WTC11 (cell line): ENCODE measurements around the gene PTCD3. TPM values are rescaled to one million over a fixed set of nuclear protein-coding genes. Genes with fewer than 3 reads are reported as not detected.

Experiments
- ATAC-seq: fragments of 200-7000 bp; cut with Tn5 transposase; 2 replicates; pipeline ENCODE4 v1.10.0; 2021; ENCODE audit warnings: mild to moderate bottlenecking, moderate library complexity
- CTCF ChIA-PET: fragments of 300-600 bp; sonication (Branson Sonifier 250); formaldehyde crosslinking; loops from one replicate; lab custom pipeline; 2021; ENCODE audit warnings: antibody characterized with exemption; lab: Charles Lee
- POLR2A ChIA-PET: fragments of 350-600 bp; sonication (Branson Sonifier 250); formaldehyde crosslinking; loops from one replicate; lab custom pipeline; 2021; ENCODE audit warnings: antibody characterized with exemption; lab: Charles Lee
- DNase-seq: peaks from one replicate; pipeline ENCODE4 v3.0.0; 2021; ENCODE audit warnings: low spot score
- H3K27ac Mint-ChIP-seq: 2 replicates; pipeline ENCODE4 v1.8.0; 2021; ENCODE audit warnings: mixed read lengths
- H3K27me3 Mint-ChIP-seq: 2 replicates; pipeline ENCODE4 v1.8.0; 2021; ENCODE audit warnings: low read depth, mild to moderate bottlenecking, moderate library complexity, mixed read lengths
- H3K36me3 Mint-ChIP-seq: 2 replicates; pipeline ENCODE4 v1.8.0; 2021; ENCODE audit warnings: mixed read lengths
- H3K4me1 Mint-ChIP-seq: 2 replicates; pipeline ENCODE4 v1.8.0; 2022; ENCODE audit warnings: mixed read lengths
- H3K4me3 Mint-ChIP-seq: 2 replicates; pipeline ENCODE4 v1.8.0; 2021; ENCODE audit warnings: mild to moderate bottlenecking, moderate library complexity, mixed read lengths
- H3K9me3 Mint-ChIP-seq: 2 replicates; pipeline ENCODE4 v1.8.0; 2021; ENCODE audit warnings: mixed read lengths
- ELF4 ChIP-seq: sonication (generic); formaldehyde crosslinking; IDR thresholded peaks from 2 replicates; pipeline ENCODE4 v1.8.1; 2022; ENCODE audit warnings: low read depth, mild to moderate bottlenecking, moderate library complexity, missing genetic modification reagents
- ETV6 ChIP-seq: sonication (generic); formaldehyde crosslinking; IDR thresholded peaks from 2 replicates; pipeline ENCODE4 v1.8.1; 2022; ENCODE audit warnings: mild to moderate bottlenecking, missing genetic modification reagents
- FOXK1 ChIP-seq: sonication (generic); formaldehyde crosslinking; IDR thresholded peaks from 2 replicates; pipeline ENCODE4 v1.8.0; 2022; ENCODE audit warnings: mild to moderate bottlenecking, moderate library complexity, missing genetic modification reagents
- GABPB1 ChIP-seq: sonication (generic); formaldehyde crosslinking; IDR thresholded peaks from 2 replicates; pipeline ENCODE4 v1.8.1; 2023; ENCODE audit warnings: mild to moderate bottlenecking, missing genetic modification reagents
- SP1 ChIP-seq: sonication (generic); formaldehyde crosslinking; conservative IDR thresholded peaks from 2 replicates; pipeline ENCODE4 v1.8.1; 2022; ENCODE audit warnings: missing genetic modification reagents
- ZNF121 ChIP-seq: sonication (generic); formaldehyde crosslinking; IDR thresholded peaks from 2 replicates; pipeline ENCODE4 v1.8.0; 2023; ENCODE audit warnings: missing genetic modification reagents
- total RNA-seq: library from RNA; stranded (reverse); gene quantifications from 3 replicates; pipeline ENCODE4 v1.2.3, GENCODE V29; 2021
- TF ChIP-seq, protein P1 (sequence below): fragments of 200-600 bp; IDR thresholded peaks from 2 replicates; pipeline ENCODE4 v1.8.0; 2022; ENCODE audit warnings: antibody characterized with exemption
- TF ChIP-seq, protein P2 (sequence below): sonication (generic); formaldehyde crosslinking; IDR thresholded peaks from 2 replicates; pipeline ENCODE4 v1.8.0; 2023; ENCODE audit warnings: missing genetic modification reagents, mild to moderate bottlenecking, borderline replicate concordance
- TF ChIP-seq, protein P3 (sequence below): sonication (generic); formaldehyde crosslinking; IDR thresholded peaks from 2 replicates; pipeline ENCODE4 v1.8.0; 2022; ENCODE audit warnings: mild to moderate bottlenecking, missing genetic modification reagents
- TF ChIP-seq, protein P4 (sequence below): sonication (generic); formaldehyde crosslinking; IDR thresholded peaks from 2 replicates; pipeline ENCODE4 v1.8.0; 2022; ENCODE audit warnings: mild to moderate bottlenecking, missing genetic modification reagents
- TF ChIP-seq, protein P5 (sequence below): fragments of 250-450 bp; sonication (Bioruptor Pico); IDR thresholded peaks from 2 replicates; pipeline ENCODE4 v1.8.0; 2021; ENCODE audit warnings: mild to moderate bottlenecking

The PTCD3 gene
- total RNA-seq, 1 experiment from 2014 or later = 192 TPM

DNA sequence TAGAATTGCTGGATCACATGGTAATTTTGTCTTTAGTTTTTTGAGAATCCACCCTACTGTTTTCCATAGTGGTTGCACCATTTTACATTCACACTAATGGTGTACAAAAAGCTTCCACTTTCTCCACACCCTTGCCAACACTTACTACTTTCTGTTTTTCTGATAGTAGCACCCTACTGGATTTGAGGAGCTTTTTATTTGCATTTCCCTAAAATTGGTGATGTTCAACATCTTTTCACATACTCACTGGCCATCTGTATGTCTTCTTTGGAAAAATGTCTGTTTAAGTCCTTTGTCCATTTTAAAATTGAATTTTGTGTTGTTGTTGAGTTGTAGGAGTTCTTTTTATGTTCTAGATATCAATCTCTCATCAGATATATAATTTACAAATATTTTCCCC, 3.9 kb upstream of the PTCD3 start (continued):
- TF ChIP-seq FOXK1 (CRISPR knock-in tag) = no peak
- TF ChIP-seq, protein P1, sequence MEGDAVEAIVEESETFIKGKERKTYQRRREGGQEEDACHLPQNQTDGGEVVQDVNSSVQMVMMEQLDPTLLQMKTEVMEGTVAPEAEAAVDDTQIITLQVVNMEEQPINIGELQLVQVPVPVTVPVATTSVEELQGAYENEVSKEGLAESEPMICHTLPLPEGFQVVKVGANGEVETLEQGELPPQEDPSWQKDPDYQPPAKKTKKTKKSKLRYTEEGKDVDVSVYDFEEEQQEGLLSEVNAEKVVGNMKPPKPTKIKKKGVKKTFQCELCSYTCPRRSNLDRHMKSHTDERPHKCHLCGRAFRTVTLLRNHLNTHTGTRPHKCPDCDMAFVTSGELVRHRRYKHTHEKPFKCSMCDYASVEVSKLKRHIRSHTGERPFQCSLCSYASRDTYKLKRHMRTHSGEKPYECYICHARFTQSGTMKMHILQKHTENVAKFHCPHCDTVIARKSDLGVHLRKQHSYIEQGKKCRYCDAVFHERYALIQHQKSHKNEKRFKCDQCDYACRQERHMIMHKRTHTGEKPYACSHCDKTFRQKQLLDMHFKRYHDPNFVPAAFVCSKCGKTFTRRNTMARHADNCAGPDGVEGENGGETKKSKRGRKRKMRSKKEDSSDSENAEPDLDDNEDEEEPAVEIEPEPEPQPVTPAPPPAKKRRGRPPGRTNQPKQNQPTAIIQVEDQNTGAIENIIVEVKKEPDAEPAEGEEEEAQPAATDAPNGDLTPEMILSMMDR = no peak

DNA sequence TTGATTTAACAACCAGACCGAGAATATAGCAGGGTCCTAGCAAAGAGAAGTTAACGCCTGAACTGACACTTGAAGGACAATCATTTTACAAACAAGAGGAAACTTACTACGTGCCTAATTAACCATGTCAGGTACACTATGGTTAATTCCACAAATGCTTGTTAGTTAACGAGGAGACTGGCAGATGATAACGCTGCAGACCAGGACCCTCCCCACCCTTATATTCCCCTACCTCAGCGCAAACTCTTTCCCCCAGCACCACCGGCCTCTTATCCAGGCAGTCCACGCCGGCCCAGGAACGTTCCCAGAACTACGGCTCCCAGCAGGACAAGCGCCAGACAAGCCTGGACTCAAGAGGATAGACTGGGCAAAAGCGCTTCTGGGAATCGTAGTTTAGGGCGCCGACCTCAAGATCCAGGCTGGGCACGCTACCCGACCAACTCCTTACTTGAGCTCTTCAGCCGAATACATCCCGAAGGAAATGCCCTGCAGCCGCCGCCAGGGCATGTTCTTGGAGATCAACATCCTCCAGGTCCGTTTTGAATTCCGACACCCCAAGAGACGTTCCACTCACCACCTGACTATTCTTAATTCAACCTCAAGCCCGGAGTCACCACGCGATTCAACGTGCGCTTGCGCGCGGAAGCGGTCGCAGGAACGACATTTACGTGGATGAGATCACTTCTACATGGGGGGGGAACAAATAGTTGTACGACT, 625 bp upstream of the PTCD3 start, which contains the start of gene POLR1A:
POLR1A (minus strand) TSS at position 635 of the 717 bp plus-strand sequence; CDS start at position 525, 110 bp downstream.
- ATAC-seq (peak; percentile 96), DNase-seq (peak; percentile 86)
- Mint-ChIP-seq H3K4me3 (peak within 1 kb of the TSS; percentile 97), H3K4me1 (peaks cover 25% of the 10 kb centered on the region), H3K9me3 (no peaks in the 10 kb centered on the region), H3K27ac (peak within 1 kb of the TSS; percentile 100), H3K27me3 (no peaks in the 10 kb centered on the region), H3K36me3 (peaks cover 46% of the 10 kb centered on the region)
- ChIA-PET POLR2A (interaction anchor here (0.6 to 1.9 kb wide), 6 partner anchors 9 to 489 kb away, joined by 3 to 7 read pairs (median 4); partner anchors contain the start of gene IMMT), CTCF (interaction anchor here (0.6 to 3.9 kb wide), 9 partner anchors 9 to 468 kb away, joined by 3 to 24 read pairs (median 4); partner anchors contain the start of gene ST3GAL5)
- TF ChIP-seq SP1 (CRISPR knock-in tag) (peak; percentile 5; the same call in 1 of the 2 replicates), ETV6 (peak; percentile 41; the same call in 1 of the 2 replicates), ELF4 (CRISPR knock-in tag) (no peak)
- TF ChIP-seq, protein P2, sequence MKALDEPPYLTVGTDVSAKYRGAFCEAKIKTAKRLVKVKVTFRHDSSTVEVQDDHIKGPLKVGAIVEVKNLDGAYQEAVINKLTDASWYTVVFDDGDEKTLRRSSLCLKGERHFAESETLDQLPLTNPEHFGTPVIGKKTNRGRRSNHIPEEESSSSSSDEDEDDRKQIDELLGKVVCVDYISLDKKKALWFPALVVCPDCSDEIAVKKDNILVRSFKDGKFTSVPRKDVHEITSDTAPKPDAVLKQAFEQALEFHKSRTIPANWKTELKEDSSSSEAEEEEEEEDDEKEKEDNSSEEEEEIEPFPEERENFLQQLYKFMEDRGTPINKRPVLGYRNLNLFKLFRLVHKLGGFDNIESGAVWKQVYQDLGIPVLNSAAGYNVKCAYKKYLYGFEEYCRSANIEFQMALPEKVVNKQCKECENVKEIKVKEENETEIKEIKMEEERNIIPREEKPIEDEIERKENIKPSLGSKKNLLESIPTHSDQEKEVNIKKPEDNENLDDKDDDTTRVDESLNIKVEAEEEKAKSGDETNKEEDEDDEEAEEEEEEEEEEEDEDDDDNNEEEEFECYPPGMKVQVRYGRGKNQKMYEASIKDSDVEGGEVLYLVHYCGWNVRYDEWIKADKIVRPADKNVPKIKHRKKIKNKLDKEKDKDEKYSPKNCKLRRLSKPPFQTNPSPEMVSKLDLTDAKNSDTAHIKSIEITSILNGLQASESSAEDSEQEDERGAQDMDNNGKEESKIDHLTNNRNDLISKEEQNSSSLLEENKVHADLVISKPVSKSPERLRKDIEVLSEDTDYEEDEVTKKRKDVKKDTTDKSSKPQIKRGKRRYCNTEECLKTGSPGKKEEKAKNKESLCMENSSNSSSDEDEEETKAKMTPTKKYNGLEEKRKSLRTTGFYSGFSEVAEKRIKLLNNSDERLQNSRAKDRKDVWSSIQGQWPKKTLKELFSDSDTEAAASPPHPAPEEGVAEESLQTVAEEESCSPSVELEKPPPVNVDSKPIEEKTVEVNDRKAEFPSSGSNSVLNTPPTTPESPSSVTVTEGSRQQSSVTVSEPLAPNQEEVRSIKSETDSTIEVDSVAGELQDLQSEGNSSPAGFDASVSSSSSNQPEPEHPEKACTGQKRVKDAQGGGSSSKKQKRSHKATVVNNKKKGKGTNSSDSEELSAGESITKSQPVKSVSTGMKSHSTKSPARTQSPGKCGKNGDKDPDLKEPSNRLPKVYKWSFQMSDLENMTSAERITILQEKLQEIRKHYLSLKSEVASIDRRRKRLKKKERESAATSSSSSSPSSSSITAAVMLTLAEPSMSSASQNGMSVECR (CRISPR knock-in tag) = peak; percentile 31; the same call in 1 of the 2 replicates
- TF ChIP-seq, protein P3, sequence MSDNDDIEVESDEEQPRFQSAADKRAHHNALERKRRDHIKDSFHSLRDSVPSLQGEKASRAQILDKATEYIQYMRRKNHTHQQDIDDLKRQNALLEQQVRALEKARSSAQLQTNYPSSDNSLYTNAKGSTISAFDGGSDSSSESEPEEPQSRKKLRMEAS (CRISPR knock-in tag) = peak; percentile 63; the same call in 1 of the 2 replicates
- TF ChIP-seq, protein P4, sequence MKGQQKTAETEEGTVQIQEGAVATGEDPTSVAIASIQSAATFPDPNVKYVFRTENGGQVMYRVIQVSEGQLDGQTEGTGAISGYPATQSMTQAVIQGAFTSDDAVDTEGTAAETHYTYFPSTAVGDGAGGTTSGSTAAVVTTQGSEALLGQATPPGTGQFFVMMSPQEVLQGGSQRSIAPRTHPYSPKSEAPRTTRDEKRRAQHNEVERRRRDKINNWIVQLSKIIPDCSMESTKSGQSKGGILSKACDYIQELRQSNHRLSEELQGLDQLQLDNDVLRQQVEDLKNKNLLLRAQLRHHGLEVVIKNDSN (CRISPR knock-in tag) = 0 out of 2 replicates have a peak, but pooled peaks have one; percentile 30
- TF ChIP-seq, protein P5, sequence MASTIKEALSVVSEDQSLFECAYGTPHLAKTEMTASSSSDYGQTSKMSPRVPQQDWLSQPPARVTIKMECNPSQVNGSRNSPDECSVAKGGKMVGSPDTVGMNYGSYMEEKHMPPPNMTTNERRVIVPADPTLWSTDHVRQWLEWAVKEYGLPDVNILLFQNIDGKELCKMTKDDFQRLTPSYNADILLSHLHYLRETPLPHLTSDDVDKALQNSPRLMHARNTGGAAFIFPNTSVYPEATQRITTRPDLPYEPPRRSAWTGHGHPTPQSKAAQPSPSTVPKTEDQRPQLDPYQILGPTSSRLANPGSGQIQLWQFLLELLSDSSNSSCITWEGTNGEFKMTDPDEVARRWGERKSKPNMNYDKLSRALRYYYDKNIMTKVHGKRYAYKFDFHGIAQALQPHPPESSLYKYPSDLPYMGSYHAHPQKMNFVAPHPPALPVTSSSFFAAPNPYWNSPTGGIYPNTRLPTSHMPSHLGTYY (CRISPR knock-in tag) = no peak

DNA sequence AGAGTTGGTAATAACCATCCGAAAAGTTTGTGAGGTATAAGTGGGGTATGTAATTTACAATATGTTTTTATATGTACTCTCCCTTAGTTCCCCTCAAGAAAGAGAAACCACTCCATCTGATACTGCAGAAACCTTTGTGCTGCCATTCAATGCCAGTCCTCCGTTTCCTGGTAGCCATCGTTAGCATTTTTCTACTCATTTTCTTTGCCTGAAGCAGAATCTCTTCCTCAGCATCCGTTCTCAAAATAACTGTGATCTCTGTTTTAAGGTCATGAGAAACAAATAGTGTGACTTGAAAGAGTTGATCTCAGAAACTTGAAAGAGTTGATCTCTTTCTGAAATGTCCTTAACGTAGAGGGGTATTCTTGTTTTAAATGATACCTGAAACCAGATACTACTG, 996 bp downstream of the PTCD3 start:
- Mint-ChIP-seq H3K9me3 (no peaks in the 10 kb centered on the region), H3K27ac (peak overlapping the region; percentile 100), H3K4me3 (peak overlapping the region; percentile 97), H3K4me1 (peaks cover 25% of the 10 kb centered on the region), H3K36me3 (peaks cover 59% of the 10 kb centered on the region), H3K27me3 (no peaks in the 10 kb centered on the region)
- TF ChIP-seq GABPB1 (CRISPR knock-in tag) = 0 out of 2 replicates have a peak, but pooled peaks have one; percentile 27
- no peak for TF ChIP-seq ZNF121 (CRISPR knock-in tag)
- POLR2A ChIA-PET = no interaction called here
- DNase-seq = no peak
- CTCF ChIA-PET = interaction anchor here (3.9 kb wide), 1 partner anchor 19 kb away, joined by 24 read pairs; no protein-coding TSS in a partner anchor
- no peak for ATAC-seq
